ENCODE data around the gene CNTN5.

GRCh38 chr11:99200720-99201119 is 180.0 kb downstream of the CNTN5 start:
- TF ChIP-seq CTCF (tag by site-specific recombination; IDR thresholded peaks at IDR 0.05) (no peak), INSM2 (tag by site-specific recombination; IDR thresholded peaks at IDR 0.05) (no peak), YY1 (tag by site-specific recombination; IDR thresholded peaks at IDR 0.05) (no peak), ZBTB1 (tag by site-specific recombination; IDR thresholded peaks at IDR 0.05) (no peak)

All from HEK293 (cell line).